Endothelial cell of umbilical vein (primary cell): ENCODE results near the gene WDR43.

Experiments
- CTCF ChIP-seq, 2 donors: IDR thresholded peaks; 1 replicate in 1 of 2; 2 replicates in 1 of 2; pipeline ENCODE4 v1.5.1; 2011; ENCODE audit warnings: low read length in 2 of 2, mild to moderate bottlenecking in 2 of 2, moderate library complexity in 2 of 2, control low read depth in 1 of 2, inconsistent platforms in 1 of 2, low read depth in 1 of 2; ENCODE audit not compliant: insufficient read depth in 1 of 2; ENCODE audit errors: extremely low read depth in 1 of 2
- EZH2 ChIP-seq: IDR thresholded peaks from 2 replicates; pipeline ENCODE4 v1.6.1; 2012; ENCODE audit warnings: borderline replicate concordance, low read depth, mild to moderate bottlenecking, moderate library complexity, low read length, inconsistent platforms; ENCODE audit not compliant: severe bottlenecking
- FOS ChIP-seq: IDR thresholded peaks from 2 replicates; pipeline ENCODE4 v1.6.1; 2011; ENCODE audit warnings: mild to moderate bottlenecking, low read length, moderate library complexity, borderline replicate concordance; ENCODE audit not compliant: insufficient read depth
- MAX ChIP-seq: IDR thresholded peaks from 2 replicates; pipeline ENCODE4 v1.6.1; 2011; ENCODE audit not compliant: insufficient read depth, insufficient read length
- MYC ChIP-seq: IDR thresholded peaks from one replicate; pipeline ENCODE4 v1.6.1; 2011; ENCODE audit warnings: mild to moderate bottlenecking, low read depth, low read length
- POLR2A ChIP-seq: IDR thresholded peaks from 2 replicates; pipeline ENCODE4 v1.6.1; 2012; ENCODE audit warnings: low read depth, mild to moderate bottlenecking, control low read depth, low read length
- POLR2AphosphoS5 ChIP-seq: IDR thresholded peaks from 2 replicates; pipeline ENCODE4 v1.6.1; 2012; ENCODE audit warnings: low read depth, mild to moderate bottlenecking, control low read depth, low read length, moderate library complexity; ENCODE audit not compliant: insufficient read depth

GRCh38 chr2:28975671-28976070 lies 81.2 kb downstream of the WDR43 start:
- no peak for TF ChIP-seq FOS
- TF ChIP-seq POLR2A = no peak
- no peak for TF ChIP-seq CTCF (IDR thresholded peaks at IDR 0.05; ENCODE audit: extremely low read depth in 1 of 2, insufficient read depth in 1 of 2, low read depth in 1 of 2, low read length in 2 of 2)
- TF ChIP-seq POLR2AphosphoS5 = no peak
- TF ChIP-seq MYC = no peak
- TF ChIP-seq MAX = no peak
- no peak for TF ChIP-seq EZH2
